H1 (cell line): Measurements from ENCODE around the gene PTTG1IP. TPM values are rescaled to one million over a fixed set of nuclear protein-coding genes. Genes with fewer than 3 reads are reported as not detected.

Experiments used
- CHD1 ChIP-seq: IDR thresholded peaks from 2 replicates; pipeline ENCODE4 v1.6.1; 2012; ENCODE audit warnings: low read depth, low read length, improper control_type of control experiment
- NANOG ChIP-seq: IDR thresholded peaks from 2 replicates; pipeline ENCODE4 v1.6.1; 2011; ENCODE audit warnings: low read length, low read depth, mild to moderate bottlenecking, inconsistent platforms; ENCODE audit not compliant: insufficient read depth, poor library complexity, severe bottlenecking
- polyA plus RNA-seq, 7 experiments: library from polyadenylated mRNA; depleted of rRNA in 3 of 7; stranded (reverse) in 5 of 7; unstranded in 2 of 7; fragments of >200 nt in 5 of 7; fragments of 200-250 nt in 2 of 7; gene quantifications; 1 replicate in 5 of 7; 2 replicates in 1 of 7; 4 replicates in 1 of 7; pipeline versions ENCODE4 v1.2.1 to v1.2.3, GENCODE V29; 2011 to 2013; ENCODE audit warnings: missing spikeins in 2 of 7, mixed read lengths in 2 of 7
- total RNA-seq: library from RNA; stranded (reverse); fragmentation: NEBNext Ultra II Directional; extraction: Animal tissue kit (Norgen Biotek cat#: 25700); gene quantifications from 2 replicates; pipeline ENCODE4 v1.2.1, GENCODE V29; 2021

Gene PTTG1IP
- total and polyA plus RNA-seq, 2 of the 8 experiments (the other 6 are each of a cell fraction or from before 2014, with no cell fraction given): 90.8 to 130 TPM

- TF ChIP-seq NANOG (no peak), CHD1 (no peak)
These were observed 14.7 kb downstream of the PTTG1IP start (continued) for GRCh38 chr21:44858791-44859190.
